Skin epidermis (tissue), 12 donors: ENCODE measurements around the gene PI4KA.
"Not testable (repeated sequence)": the region's sequence is repeated elsewhere in the genome, so short reads cannot be mapped to it uniquely, and the experiment has no call there.

Source experiments
- H3K27ac ChIP-seq, 21 experiments: fragments of 200-600 bp; sonication (generic) in 11 of 21; one replicate each; pipeline ENCODE4 v1.5.0; 2020; ENCODE audit warnings: mild to moderate bottlenecking in 3 of 21, inconsistent platforms in 2 of 21, moderate library complexity in 2 of 21
- H3K4me3 ChIP-seq, 7 experiments: fragments of 200-600 bp; sonication (generic) in 2 of 7; one replicate each; pipeline ENCODE4 v1.5.0; 2020; ENCODE audit warnings: inconsistent platforms in 2 of 7, mild to moderate bottlenecking in 2 of 7, moderate library complexity in 1 of 7

PI4KA gene

GRCh38 chr22:20662524-20663036 lies 196.0 kb downstream of the PI4KA start:
- not testable (repeated sequence) for H3K4me3 ChIP-seq, H3K27ac ChIP-seq

- Histone ChIP-seq H3K27ac (no peak overlapping the region), H3K4me3 (no peak overlapping the region)
Measured at GRCh38 chr22:20661473-20661872, 197.1 kb downstream of the PI4KA start.

GRCh38 chr22:20660441-20661054 lies 198.1 kb downstream of the PI4KA start:
- H3K4me3 ChIP-seq = no peak overlapping the region
- no peak overlapping the region for H3K27ac ChIP-seq

- Histone ChIP-seq H3K27ac (no peak overlapping the region), H3K4me3 (no peak overlapping the region)
Measured at GRCh38 chr22:20659920-20660319, 198.7 kb downstream of the PI4KA start.

GRCh38 chr22:20659258-20659657 lies 199.4 kb downstream of the PI4KA start:
- H3K27ac ChIP-seq = no peak overlapping the region
- no peak overlapping the region for H3K4me3 ChIP-seq

GRCh38 chr22:20658433-20659222 lies 200.0 kb downstream of the PI4KA start:
- peak overlapping the region in 1 of 7 experiments; percentile 22 for H3K4me3 ChIP-seq
- no peak overlapping the region for H3K27ac ChIP-seq

GRCh38 chr22:20657963-20658362 lies 200.6 kb downstream of the PI4KA start:
- Histone ChIP-seq H3K4me3 (peak overlapping the region in 1 of 7 experiments; percentile 22), H3K27ac (no peak overlapping the region)
